GM23338 (cell line): Measurements from ENCODE around the gene ZCCHC18. TPM values are rescaled to one million over a fixed set of nuclear protein-coding genes. Genes with fewer than 3 reads are reported as not detected.

Experiments used
- CREB1 ChIP-seq: fragments of 250-450 bp; sonication (Bioruptor Pico); IDR thresholded peaks from 2 replicates; pipeline ENCODE4 v1.5.0; 2020; ENCODE audit warnings: low read depth, mild to moderate bottlenecking, moderate library complexity
- ETS1 ChIP-seq: IDR thresholded peaks from 2 replicates; pipeline ENCODE4 v1.6.1; 2016; ENCODE audit warnings: antibody characterized with exemption
- EZH2 ChIP-seq: fragments of 200-600 bp; sonication (generic); IDR thresholded peaks from one replicate; pipeline ENCODE4 v1.8.0; 2017; ENCODE audit warnings: antibody characterized with exemption, mild to moderate bottlenecking, low read depth; ENCODE audit not compliant: unreplicated experiment
- EZH2phosphoT487 ChIP-seq: fragments of 200-600 bp; sonication (generic); IDR thresholded peaks from one replicate; pipeline ENCODE4 v1.8.1; 2018; ENCODE audit warnings: antibody characterized with exemption; ENCODE audit not compliant: unreplicated experiment
- POLR2AphosphoS5 ChIP-seq: IDR thresholded peaks from 2 replicates; pipeline ENCODE4 v1.6.1; 2016; ENCODE audit warnings: antibody characterized with exemption, low read depth
- REST ChIP-seq: IDR thresholded peaks from one replicate; pipeline ENCODE4 v1.6.1; 2018; ENCODE audit warnings: antibody characterized with exemption; ENCODE audit not compliant: unreplicated experiment
- ZNF114 ChIP-seq: fragments of 250-450 bp; sonication (Bioruptor Pico); IDR thresholded peaks from 2 replicates; pipeline ENCODE4 v1.5.0; 2020; ENCODE audit warnings: mild to moderate bottlenecking, moderate library complexity
- ZNF462 ChIP-seq: fragments of 250-450 bp; sonication (Bioruptor Pico); IDR thresholded peaks from 2 replicates; pipeline ENCODE4 v1.5.0; 2020; ENCODE audit warnings: mild to moderate bottlenecking, moderate library complexity
- polyA plus RNA-seq: library from polyadenylated mRNA; unstranded; fragments of >200 nt; fragmentation: Nextera tagmentation; extraction: Ambion mirVana; gene quantifications from 2 replicates; pipeline ENCODE4 v1.2.1, GENCODE V29; 2016
- total RNA-seq: library from RNA; depleted of rRNA; stranded (reverse); fragments of >200 nt; shearing (Covaris generic); gene quantifications from 2 replicates; pipeline ENCODE4 v1.2.3, GENCODE V29; 2014

Gene ZCCHC18
- total and polyA plus RNA-seq, 2 experiments from 2014 or later, result 4.4 to 4.9 TPM

GRCh38 chrX:104118765-104119164, 6.4 kb downstream of the ZCCHC18 start (continued):
- TF ChIP-seq ZNF462 (CRISPR knock-in tag) (no peak), EZH2 (no peak), EZH2phosphoT487 (no peak), ZNF114 (no peak), ETS1 (no peak), CREB1 (CRISPR knock-in tag) (no peak), POLR2AphosphoS5 (no peak), REST (no peak)
